Skin epidermis (tissue), 12 donors: ENCODE results near the gene HYAL3.
"Not testable (repeated sequence)": the region's sequence is repeated elsewhere in the genome, so short reads cannot be mapped to it uniquely, and the experiment has no call there.

Experiments
- H3K27ac ChIP-seq, 21 experiments: fragments of 200-600 bp; sonication (generic) in 11 of 21; one replicate each; pipeline ENCODE4 v1.5.0; 2020; ENCODE audit warnings: mild to moderate bottlenecking in 3 of 21, inconsistent platforms in 2 of 21, moderate library complexity in 2 of 21
- H3K4me3 ChIP-seq, 7 experiments: fragments of 200-600 bp; sonication (generic) in 2 of 7; one replicate each; pipeline ENCODE4 v1.5.0; 2020; ENCODE audit warnings: inconsistent platforms in 2 of 7, mild to moderate bottlenecking in 2 of 7, moderate library complexity in 1 of 7

Gene HYAL3

DNA sequence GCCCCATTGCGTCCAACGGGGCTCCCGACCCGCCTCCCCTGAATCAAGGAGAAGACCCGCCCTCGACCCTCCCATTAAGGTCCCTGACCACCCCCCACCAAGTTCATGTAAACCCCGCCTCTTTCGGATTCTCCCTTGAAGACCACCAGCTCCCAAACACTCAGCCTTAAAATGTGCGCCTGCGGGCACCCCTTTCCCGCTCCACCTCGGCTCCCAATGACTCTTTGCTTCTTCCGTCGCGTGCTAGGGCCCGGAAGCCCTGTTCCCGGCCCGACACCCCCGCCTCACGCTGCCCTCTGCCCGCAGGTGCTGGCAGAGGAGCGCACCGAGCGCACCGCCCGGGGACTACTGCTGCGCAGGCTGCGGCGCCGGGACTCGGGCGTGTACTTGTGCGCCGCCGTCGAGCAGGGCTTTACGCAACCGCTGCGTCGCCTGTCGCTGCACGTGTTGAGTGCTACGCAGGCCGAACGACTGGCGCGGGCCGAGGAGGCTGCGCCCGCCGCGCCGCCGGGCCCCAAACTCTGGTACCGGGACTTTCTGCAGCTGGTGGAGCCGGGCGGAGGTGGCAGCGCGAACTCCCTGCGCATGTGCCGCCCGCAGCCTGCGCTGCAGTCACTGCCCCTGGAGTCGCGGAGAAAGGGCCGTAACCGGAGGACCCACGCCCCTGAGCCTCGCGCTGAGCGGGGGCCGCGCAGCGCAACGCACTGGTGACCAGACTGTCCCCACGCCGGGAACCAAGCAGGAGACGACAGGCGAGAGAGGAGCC is 23.0 kb downstream of the HYAL3 start:
- Histone ChIP-seq H3K4me3 (no peak overlapping the region), H3K27ac (no peak overlapping the region)

DNA sequence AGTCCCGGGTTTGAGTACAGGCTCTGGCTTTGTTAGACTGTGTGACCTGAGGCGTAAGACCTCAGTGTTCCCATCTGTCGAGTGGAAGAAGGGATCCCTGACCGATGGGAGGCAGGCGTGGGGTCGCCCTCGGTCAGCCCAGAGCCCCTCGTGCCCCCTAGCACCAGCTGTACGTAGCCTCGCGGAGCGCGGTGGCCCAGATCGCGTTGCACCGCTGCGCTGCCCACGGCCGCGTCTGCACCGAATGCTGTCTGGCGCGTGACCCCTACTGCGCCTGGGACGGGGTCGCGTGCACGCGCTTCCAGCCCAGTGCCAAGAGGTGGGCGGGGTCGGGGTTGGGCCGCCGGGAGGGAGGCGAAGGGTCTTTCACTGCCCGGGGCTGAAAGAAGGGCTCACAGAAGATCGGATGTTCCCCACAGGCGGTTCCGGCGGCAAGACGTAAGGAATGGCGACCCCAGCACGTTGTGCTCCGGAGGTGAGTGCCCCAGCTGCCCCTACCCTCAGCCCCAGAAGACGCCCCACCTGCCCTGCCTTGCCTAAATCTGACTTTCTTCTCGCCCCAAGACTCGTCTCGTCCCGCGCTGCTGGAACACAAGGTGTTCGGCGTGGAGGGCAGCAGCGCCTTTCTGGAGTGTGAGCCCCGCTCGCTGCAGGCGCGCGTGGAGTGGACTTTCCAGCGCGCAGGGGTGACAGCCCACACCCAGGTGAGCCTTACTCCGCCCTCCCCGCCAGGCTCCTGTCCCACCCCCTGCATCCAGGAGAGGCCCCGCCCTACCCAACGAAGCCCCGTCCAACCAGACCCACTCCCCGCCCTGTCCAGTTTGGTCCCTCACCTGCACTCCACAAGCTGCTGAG is 23.8 kb downstream of the HYAL3 start:
- H3K4me3 ChIP-seq = no peak overlapping the region
- no peak overlapping the region for H3K27ac ChIP-seq

DNA sequence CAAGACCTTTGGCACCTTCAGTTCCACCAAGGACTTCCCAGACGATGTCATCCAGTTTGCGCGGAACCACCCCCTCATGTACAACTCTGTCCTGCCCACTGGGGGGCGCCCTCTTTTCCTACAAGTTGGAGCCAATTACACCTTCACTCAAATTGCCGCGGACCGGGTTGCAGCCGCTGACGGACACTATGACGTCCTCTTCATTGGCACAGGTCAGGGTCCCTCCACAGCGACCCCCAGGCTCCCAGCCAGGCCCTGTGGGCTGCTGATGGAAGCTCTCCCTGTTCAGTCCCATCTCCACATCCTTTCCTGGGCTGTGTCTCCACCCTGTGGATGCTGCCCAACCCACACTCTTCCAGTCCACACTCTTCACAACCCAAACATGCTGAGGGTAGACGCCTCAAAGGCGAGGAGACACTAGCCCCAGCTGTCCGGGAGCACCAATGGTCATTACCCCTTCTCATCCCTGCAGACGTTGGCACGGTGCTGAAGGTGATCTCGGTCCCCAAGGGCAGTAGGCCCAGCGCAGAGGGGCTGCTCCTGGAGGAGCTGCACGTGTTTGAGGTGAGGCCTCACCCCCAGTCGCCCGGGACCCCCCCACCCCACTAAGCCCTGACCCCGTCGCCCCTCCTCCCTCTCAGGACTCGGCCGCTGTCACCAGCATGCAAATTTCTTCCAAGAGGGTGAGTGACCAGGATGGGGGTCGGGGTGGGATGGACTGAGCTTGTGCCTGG is 24.7 kb downstream of the HYAL3 start:
- Histone ChIP-seq H3K4me3 (no peak overlapping the region), H3K27ac (no peak overlapping the region)

DNA sequence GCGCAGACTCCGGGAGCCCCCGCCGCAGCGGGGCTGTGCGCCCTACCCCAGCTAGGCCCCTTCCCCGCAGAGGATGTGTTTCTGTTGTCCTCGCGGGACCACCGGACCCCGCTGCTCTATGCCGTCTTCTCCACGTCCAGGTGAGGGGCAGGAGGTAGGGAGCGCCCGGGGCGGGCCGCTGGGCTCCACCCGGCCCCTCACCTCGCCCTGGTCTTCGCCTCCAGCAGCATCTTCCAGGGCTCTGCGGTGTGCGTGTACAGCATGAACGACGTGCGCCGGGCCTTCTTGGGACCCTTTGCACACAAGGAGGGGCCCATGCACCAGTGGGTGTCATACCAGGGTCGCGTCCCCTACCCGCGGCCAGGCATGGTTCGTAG is 25.5 kb downstream of the HYAL3 start:
- Histone ChIP-seq H3K27ac (peak overlapping the region in 2 of 21 experiments; percentile 5 to 12), H3K4me3 (peak overlapping the region in 1 of 7 experiments; percentile 14)

DNA sequence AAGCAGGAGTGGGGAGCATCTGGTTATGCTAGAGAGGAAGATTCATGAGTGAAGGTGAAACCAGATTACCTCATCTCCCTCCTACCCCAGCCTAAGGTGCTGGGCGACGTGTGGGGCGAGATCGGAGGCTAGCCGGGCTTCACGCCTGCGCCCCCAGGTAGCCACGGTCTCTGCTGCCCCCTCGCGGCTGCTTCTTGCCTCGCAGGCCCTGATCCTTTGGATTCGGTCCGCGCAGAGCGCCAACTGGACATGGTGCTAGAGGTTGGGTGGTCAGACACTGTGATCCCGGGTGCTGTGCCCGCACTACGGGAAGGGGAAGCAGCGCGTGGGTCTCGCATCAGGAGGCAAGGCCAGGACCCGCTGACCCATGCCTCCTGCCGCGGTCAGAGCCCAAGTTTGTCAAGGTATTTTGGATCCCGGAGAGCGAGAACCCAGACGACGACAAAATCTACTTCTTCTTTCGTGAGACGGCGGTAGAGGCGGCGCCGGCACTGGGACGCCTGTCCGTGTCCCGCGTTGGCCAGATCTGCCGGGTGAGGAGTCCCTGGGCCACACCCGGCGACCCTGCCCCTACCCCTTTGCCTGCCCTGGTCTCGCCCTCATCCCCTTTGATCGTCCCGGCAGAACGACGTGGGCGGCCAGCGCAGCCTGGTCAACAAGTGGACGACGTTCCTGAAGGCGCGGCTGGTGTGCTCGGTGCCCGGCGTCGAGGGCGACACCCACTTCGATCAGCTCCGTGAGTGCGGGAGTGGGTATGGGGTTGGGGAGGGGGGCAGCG is 26.1 kb downstream of the HYAL3 start:
- peak overlapping the region in 4 of 21 experiments; percentile 5 to 16 (median 12) for H3K27ac ChIP-seq
- H3K4me3 ChIP-seq = peak overlapping the region in 4 of 7 experiments; percentile 14 to 28 (median 18)

DNA sequence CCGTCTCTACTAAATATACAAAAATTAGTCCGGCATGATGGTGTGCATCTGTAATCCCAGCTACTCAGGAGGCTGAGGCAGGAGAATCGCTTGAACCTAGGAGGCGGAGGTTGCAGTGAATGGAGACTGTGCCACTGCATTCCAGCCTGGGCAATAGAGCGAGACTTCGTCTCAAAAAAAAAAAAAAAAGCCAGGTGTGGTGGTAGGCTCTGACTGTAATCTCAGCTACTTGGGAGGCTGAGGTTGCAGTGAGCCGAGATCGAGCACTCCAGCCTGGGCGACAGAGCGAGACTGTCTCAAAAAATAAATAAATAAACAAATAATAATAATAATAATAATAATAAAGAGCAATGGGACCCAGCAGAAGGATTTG is 26.7 kb downstream of the HYAL3 start:
- not testable (repeated sequence) for H3K27ac ChIP-seq, H3K4me3 ChIP-seq

DNA sequence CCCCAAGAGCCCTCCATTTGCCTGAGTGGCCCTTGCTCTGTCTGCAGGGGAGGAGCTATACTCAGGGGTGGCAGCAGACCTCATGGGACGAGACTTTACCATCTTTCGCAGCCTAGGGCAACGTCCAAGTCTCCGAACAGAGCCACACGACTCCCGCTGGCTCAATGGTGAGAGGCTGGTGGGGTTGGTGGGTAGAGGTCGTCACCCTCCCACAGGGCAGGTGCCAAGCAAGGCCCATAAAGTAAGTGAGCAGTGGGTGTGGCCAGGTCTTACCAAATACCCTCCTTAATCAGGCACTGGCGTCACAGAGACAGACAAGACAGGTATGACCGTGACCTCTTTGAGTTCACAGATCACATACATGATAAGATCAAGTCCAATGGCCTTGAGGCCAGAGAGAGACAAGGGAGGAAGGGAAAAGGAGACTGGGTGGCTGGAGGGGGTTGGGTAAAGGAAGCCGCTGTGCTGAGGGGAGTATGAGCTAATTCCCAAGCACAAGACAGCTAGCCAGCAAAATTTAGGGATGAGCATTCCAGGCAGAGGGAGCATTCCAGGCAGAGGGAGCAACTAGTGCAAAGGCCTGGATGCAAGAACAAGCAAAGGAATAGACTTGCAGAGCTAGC is 27.8 kb downstream of the HYAL3 start:
- Histone ChIP-seq H3K27ac (peak overlapping the region in 1 of 21 experiments; percentile 68), H3K4me3 (no peak overlapping the region)

DNA sequence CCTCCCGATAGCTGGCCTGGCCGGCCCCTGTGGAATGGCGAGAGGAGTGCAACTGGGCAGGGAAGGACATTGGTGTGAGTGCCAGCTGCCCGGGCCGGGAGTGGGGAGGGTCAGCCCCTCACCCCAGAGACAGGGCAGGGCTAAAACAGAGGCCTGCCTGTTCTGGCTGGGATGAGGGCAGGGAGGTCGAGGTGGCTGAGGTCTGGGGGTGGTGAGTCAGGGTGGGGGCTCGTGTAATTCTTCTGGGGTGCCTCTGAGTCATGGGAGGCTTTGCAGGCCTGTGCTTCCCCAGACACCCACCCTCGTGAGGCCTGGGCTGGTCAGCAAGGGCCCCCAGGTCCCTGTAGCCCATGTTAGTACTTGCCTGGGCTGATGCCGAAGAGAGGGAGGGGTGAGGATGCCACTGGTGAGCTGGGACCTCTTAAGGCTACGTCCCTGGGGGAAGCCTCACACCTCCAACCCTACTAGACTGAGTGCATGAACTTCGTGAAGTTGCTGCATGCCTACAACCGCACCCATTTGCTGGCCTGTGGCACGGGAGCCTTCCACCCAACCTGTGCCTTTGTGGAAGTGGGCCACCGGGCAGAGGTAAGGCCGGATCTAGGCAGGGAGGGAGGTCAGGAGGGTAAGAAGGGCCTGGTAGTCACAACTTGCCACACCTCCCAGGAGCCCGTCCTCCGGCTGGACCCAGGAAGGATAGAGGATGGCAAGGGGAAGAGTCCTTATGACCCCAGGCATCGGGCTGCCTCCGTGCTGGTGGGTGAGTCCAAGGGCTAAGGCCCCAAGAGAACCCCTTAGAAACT is 28.6 kb downstream of the HYAL3 start:
- Histone ChIP-seq H3K4me3 (peak overlapping the region in 1 of 7 experiments; percentile 15), H3K27ac (peak overlapping the region in 4 of 21 experiments; percentile 26 to 68 (median 50))

DNA sequence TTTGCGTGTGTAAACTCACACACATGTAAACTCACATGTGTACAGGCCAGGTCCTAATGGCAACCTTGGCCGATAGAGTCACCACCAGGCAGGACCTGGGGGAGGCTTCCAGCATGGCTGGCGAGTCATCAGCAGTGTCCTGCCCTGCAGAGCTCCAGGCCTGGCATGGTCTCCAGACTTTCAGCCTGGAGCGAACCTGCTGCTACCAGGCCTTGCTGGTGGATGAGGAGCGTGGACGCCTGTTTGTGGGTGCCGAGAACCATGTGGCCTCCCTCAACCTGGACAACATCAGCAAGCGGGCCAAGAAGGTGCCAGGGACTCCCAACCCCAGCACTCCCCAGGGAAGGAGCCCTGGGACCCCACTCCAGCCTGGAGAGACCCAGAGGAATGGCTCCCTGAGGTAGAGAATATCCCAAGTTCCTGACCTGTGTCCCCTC is 29.2 kb downstream of the HYAL3 start:
- H3K4me3 ChIP-seq = peak overlapping the region in 2 of 7 experiments; percentile 5 to 15
- peak overlapping the region in 6 of 21 experiments; percentile 26 to 68 (median 46) for H3K27ac ChIP-seq

DNA sequence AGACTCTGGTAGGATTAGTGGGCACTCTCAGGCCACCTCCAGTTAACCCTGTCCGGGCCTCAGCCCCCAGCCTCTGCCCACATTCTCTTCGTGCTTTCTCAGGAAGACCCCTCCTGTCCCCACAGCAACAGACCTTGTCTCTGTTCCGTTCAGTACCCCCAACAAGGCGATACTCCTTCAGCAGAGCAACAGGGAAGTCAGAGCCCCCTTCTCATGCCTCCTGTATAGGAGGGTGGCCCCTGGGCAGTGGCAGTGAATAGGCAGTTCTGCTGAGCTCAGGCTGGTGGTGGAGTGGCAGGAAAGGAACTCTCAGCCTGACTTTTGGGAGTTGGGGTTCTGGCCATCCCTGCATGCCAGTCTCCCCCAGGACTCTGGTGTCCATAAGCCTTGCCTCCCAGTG is 29.7 kb downstream of the HYAL3 start:
- H3K4me3 ChIP-seq = peak overlapping the region in 2 of 7 experiments; percentile 15 to 20
- H3K27ac ChIP-seq = peak overlapping the region in 11 of 21 experiments; percentile 26 to 80 (median 61)

DNA sequence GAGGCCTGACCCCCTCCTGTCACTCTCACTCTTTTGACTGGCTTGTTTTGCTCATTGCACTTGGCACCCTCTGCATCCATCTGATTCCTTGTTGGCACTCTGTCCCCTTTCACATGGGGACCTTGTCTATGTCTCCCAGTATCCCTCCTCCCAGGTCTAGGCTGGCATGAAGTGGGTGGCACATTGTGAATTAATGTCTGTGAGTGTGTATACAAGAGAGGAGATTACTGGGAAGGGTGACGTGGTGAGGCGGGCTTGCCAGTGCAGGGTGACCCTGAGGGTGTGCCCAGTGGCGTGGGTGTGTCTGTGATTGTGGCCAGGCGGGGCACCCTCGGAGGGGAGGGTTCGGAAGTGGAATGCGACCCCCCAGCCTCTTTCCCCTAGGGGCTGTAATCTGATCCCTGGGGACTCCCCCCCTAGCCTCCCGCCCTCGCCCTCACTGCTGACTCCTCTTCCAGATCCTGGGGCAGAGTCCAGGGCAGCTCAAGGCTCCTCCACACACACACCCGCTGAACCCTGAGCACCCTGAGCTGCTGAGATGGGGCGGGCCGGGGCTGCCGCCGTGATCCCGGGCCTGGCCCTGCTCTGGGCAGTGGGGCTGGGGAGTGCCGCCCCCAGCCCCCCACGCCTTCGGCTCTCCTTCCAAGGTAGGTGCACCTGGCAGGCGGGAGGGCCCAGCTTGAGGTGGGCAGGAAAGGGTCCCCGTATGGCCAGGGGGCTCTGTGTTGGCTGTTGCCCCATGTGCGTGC is 30.3 kb downstream of the HYAL3 start, which contains the start of gene SEMA3B:
TSS of gene SEMA3B (plus strand) at position 445 of the 749 bp plus-strand sequence. CDS start at position 539, 94 bp downstream.
- H3K27ac ChIP-seq = peak within 1 kb of the TSS in 13 of 21 experiments; percentile 44 to 87 (median 66)
- peak within 1 kb of the TSS in 3 of 7 experiments; percentile 15 to 22 (median 20) for H3K4me3 ChIP-seq

DNA sequence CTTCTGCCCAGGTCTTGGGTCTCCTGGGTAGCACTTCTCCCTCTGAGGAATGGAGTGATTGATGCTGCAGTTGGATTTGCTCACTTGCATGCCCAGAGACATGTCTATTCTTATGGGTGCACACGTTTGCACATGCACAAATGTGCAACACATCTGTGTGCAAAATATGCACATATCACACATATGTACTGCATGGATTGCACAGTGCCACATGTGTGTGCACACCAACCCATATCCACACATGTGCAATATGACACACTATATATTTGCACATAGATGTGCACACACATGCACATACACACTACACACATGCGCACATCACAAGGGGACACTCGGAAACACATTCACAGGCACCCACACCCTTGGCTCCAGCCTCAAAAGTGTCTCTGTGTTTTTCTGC is 30.9 kb downstream of the HYAL3 start:
- H3K27ac ChIP-seq = peak overlapping the region in 8 of 21 experiments; percentile 57 to 87 (median 74)
- no peak overlapping the region for H3K4me3 ChIP-seq

DNA sequence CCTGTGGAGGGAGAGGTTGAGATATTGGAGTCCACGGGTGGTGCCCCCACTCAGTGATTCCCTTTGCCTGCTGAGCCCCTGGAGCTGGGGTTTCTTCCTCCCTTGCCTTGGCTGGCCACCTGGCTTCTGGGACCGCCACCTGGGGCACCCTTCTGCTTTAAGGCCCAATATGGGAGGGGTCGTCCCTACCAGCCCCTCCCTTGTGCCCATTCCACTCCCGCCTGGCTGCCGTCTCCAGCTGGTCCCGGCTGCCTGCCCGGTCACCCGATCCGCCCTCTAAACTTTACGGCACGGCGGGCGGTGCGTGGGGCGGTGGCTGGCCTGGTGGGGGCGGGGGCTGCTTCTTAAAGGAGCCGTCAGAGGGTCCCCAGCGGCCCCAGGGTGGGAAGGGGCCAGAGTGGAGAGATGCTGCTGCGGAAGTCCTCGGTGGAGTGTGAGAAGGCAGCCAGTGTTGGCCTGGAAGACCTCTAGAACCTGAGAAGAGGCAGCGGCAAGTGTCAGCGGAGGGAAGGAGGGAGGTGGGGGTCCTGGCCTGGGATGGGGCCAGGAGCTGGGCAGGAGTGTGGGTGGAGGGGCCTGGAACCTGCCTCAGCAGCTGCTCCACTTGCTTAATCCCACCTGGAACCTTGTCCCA is 31.8 kb downstream of the HYAL3 start:
- peak overlapping the region in 5 of 7 experiments; percentile 4 to 22 (median 8) for H3K4me3 ChIP-seq
- peak overlapping the region in 17 of 21 experiments; percentile 2 to 87 (median 65) for H3K27ac ChIP-seq

DNA sequence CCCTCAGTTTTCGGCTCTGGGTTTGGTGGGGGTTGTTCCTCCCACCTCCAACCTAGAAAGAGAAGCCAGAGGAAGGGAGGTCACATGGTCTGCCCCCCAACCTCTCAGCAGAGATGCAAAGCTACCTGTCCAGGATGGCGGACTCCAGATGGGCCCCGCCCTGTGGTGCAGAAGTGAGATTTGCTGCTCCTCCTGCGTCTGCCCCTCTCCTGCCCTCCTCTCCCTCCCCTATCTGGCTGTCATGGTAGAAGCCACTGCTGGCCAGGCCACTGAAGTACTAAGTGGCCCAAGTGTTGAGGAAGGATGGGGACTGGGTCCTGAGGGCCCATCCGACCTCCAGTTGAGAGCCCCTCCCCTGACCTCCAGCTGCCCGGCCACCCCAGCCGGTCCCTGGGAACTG is 32.4 kb downstream of the HYAL3 start:
- peak overlapping the region in 5 of 7 experiments; percentile 4 to 22 (median 8) for H3K4me3 ChIP-seq

DNA sequence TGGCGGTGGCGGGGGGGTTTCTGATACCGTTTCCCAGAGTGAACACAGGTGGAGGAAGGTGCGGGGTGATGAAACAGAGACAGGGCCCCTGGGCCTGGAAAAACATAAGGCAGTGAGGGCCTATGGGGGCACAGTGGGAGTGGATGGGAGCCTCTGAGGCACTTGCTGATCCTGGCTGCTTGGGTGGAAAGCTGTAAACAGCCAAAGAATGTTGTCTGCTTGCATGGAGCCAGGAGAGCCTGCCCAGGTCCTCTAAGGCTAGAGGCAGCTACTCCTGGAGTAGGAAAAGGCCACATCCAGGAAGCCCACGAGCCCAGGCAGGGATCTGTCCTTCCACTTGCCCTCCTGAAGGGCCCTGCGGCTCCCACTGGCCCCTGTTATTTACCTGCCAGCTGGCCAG is 33.2 kb downstream of the HYAL3 start:
- peak overlapping the region in 12 of 21 experiments; percentile 13 to 85 (median 68) for H3K27ac ChIP-seq
- no peak overlapping the region for H3K4me3 ChIP-seq

More for the DNA sequence above, 32.4 kb downstream of the HYAL3 start:
- peak overlapping the region in 17 of 21 experiments; percentile 2 to 87 (median 65) for H3K27ac ChIP-seq

DNA sequence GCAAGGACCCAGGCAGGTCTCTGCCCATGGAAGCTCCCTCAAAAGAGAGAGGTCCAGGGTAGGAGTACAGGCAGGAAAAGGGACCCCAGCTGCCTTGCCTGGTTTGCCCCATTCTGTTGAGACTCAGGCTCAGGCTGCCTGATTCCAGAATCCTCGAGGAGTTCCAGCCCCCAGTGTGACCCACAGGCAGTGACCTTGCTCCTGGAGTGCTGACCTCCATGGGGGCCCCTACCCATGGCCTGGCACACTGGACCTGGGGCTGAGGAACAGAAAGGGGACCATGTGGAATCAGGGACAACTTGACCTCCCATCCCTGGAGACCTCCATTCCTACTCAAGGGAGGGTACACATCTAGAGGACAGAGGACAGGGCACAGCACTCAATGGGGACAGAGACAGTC is 33.6 kb downstream of the HYAL3 start:
- Histone ChIP-seq H3K27ac (peak overlapping the region in 16 of 21 experiments; percentile 13 to 85 (median 60)), H3K4me3 (no peak overlapping the region)
